Neural cell (in vitro differentiated cells): ENCODE data around the gene ZNF784. TPM values are rescaled to one million over a fixed set of nuclear protein-coding genes. Genes with fewer than 3 reads are reported as not detected.

ENCODE experiments used
- H2AFZ ChIP-seq: fragments of 200-600, 300-800 bp; sonication (generic), shearing (Covaris generic); 2 replicates; pipeline ENCODE4 v1.6.0; 2014; ENCODE audit warnings: low read depth, mild to moderate bottlenecking, antibody characterized with exemption, low read length, moderate library complexity
- H3F3A ChIP-seq: fragments of 200-600 bp; shearing (Covaris generic); 2 replicates; pipeline ENCODE4 v1.6.1; 2016; ENCODE audit warnings: mild to moderate bottlenecking, moderate library complexity, mixed read lengths, antibody characterized with exemption, low read length; ENCODE audit not compliant: insufficient read depth, poor library complexity, severe bottlenecking
- H3K27ac ChIP-seq: fragments of 200-600, 300-800 bp; sonication (generic), shearing (Covaris generic); 2 replicates; pipeline ENCODE4 v1.5.1; 2014; ENCODE audit warnings: mild to moderate bottlenecking, low read length, moderate library complexity
- H3K27me3 ChIP-seq: fragments of 300-800, 200-600 bp; sonication (generic), shearing (Covaris generic); 2 replicates; pipeline ENCODE4 v1.6.0; 2014; ENCODE audit warnings: mild to moderate bottlenecking, low read depth, low read length, moderate library complexity; ENCODE audit not compliant: insufficient read depth
- H3K36me3 ChIP-seq: fragments of 300-800, 200-600 bp; sonication (generic), shearing (Covaris generic); 2 replicates; pipeline ENCODE4 v1.5.1; 2014; ENCODE audit warnings: mild to moderate bottlenecking, antibody characterized with exemption, low read length, moderate library complexity; ENCODE audit not compliant: insufficient read depth
- H3K4me2 ChIP-seq: fragments of 300-800, 200-600 bp; sonication (generic), shearing (Covaris generic); 2 replicates; pipeline ENCODE4 v1.6.0; 2014; ENCODE audit warnings: mild to moderate bottlenecking, low read length
- H3K4me3 ChIP-seq: fragments of 300-800, 200-600 bp; sonication (generic), shearing (Covaris generic); 2 replicates; pipeline ENCODE4 v1.5.1; 2014; ENCODE audit warnings: mild to moderate bottlenecking, low read length, moderate library complexity
- H3K79me2 ChIP-seq: fragments of 200-600 bp; shearing (Covaris generic); replicated peaks from 2 replicates; pipeline ENCODE4 v1.6.0; 2014; ENCODE audit warnings: mild to moderate bottlenecking, low read length, moderate library complexity; ENCODE audit not compliant: insufficient read depth
- H3K9ac ChIP-seq: fragments of 300-800, 200-600 bp; sonication (generic), shearing (Covaris generic); 2 replicates; pipeline ENCODE4 v1.6.1; 2016; ENCODE audit warnings: mild to moderate bottlenecking, low read length, mixed read lengths
- H3K9me2 ChIP-seq: fragments of 200-600 bp; shearing (Covaris generic); 2 replicates; pipeline ENCODE4 v1.6.1; 2016; ENCODE audit warnings: mild to moderate bottlenecking, low read length, mixed read lengths; ENCODE audit not compliant: insufficient read depth
- H3K9me3 ChIP-seq: fragments of 200-600, 300-800 bp; sonication (generic), shearing (Covaris generic); 2 replicates; pipeline ENCODE4 v1.6.1; 2016; ENCODE audit warnings: mild to moderate bottlenecking, mixed run types, low read length, moderate library complexity, mixed read lengths
- H4K20me1 ChIP-seq: fragments of 200-600 bp; shearing (Covaris generic); 2 replicates; pipeline ENCODE4 v1.6.1; 2016; ENCODE audit warnings: mild to moderate bottlenecking, mixed run types; ENCODE audit not compliant: insufficient read depth
- EP300 ChIP-seq: fragments of 450-650 bp; conservative IDR thresholded peaks from 2 replicates; pipeline ENCODE4 v1.6.1; 2014; ENCODE audit warnings: antibody characterized with exemption, mild to moderate bottlenecking, moderate library complexity; ENCODE audit not compliant: poor library complexity, severe bottlenecking
- EZH2 ChIP-seq: fragments of 200-600, 300-800 bp; shearing (Covaris generic), sonication (generic); IDR thresholded peaks from 2 replicates; pipeline ENCODE4 v1.6.1; 2014; ENCODE audit warnings: antibody characterized with exemption, low read length, borderline replicate concordance, mild to moderate bottlenecking; ENCODE audit not compliant: insufficient read depth, poor library complexity, severe bottlenecking
- MXI1 ChIP-seq: fragments of 450-650 bp; conservative IDR thresholded peaks from 2 replicates; pipeline ENCODE4 v1.6.1; 2014; ENCODE audit warnings: antibody characterized with exemption, mild to moderate bottlenecking; ENCODE audit not compliant: poor library complexity, severe bottlenecking
- POLR2AphosphoS5 ChIP-seq: IDR thresholded peaks from 2 replicates; pipeline ENCODE4 v1.6.1; 2012
- RAD21 ChIP-seq: fragments of 450-650 bp; conservative IDR thresholded peaks from 2 replicates; pipeline ENCODE4 v1.6.1; 2014; ENCODE audit warnings: antibody characterized with exemption, mild to moderate bottlenecking, moderate library complexity
- REST ChIP-seq: IDR thresholded peaks from 2 replicates; pipeline ENCODE4 v1.6.1; 2012; ENCODE audit warnings: borderline replicate concordance
- SMC3 ChIP-seq: fragments of 450-650 bp; conservative IDR thresholded peaks from 2 replicates; pipeline ENCODE4 v1.6.1; 2014; ENCODE audit warnings: antibody characterized with exemption, mild to moderate bottlenecking, moderate library complexity; ENCODE audit not compliant: poor library complexity
- TAF1 ChIP-seq: IDR thresholded peaks from 2 replicates; pipeline ENCODE4 v1.6.1; 2012; ENCODE audit warnings: low read depth
- polyA plus RNA-seq: library from polyadenylated mRNA; depleted of rRNA; stranded (reverse); fragments of >200 nt; gene quantifications from 2 replicates; pipeline ENCODE4 v1.2.3, GENCODE V29; 2014
- TF ChIP-seq, protein P1 (sequence below): fragments of 450-650 bp; IDR thresholded peaks from 2 replicates; pipeline ENCODE4 v1.5.1; 2014; ENCODE audit warnings: antibody characterized with exemption, mild to moderate bottlenecking, moderate library complexity; ENCODE audit not compliant: poor library complexity, severe bottlenecking

Gene ZNF784
- polyA plus RNA-seq, 1 donor from 2014 or later, result 10.3 TPM

GRCh38 chr19:55640577-55641425 is 16.4 kb upstream of the ZNF784 start, which contains the start of gene ZNF580:
ZNF580 (plus strand) TSS chr19:55641002; CDS start chr19:55642509, 1,507 bp downstream.
- H3K79me2 ChIP-seq, result peaks cover 36% of the 10 kb centered on the region
- H3F3A ChIP-seq, result no peaks in the 10 kb centered on the region
- H3K36me3 ChIP-seq, result no peaks in the 10 kb centered on the region
- no peaks in the 10 kb centered on the region for H3K27me3 ChIP-seq
- H2AFZ ChIP-seq, result peak within 1 kb of the TSS; percentile 45
- H3K4me2 ChIP-seq, result peak within 1 kb of the TSS; percentile 91
- no peaks in the 10 kb centered on the region for H3K9me2 ChIP-seq
- peak within 1 kb of the TSS; percentile 88 for H3K9ac ChIP-seq
- H3K4me3 ChIP-seq, result peak within 1 kb of the TSS; percentile 78
- H3K27ac ChIP-seq, result peak within 1 kb of the TSS; percentile 64
- TF ChIP-seq SMC3 (no peak), RAD21 (no peak), EZH2 (no peak), POLR2AphosphoS5 (no peak), MXI1 (no peak), REST (no peak), EP300 (no peak), TAF1 (no peak)
- TF ChIP-seq, protein P1, sequence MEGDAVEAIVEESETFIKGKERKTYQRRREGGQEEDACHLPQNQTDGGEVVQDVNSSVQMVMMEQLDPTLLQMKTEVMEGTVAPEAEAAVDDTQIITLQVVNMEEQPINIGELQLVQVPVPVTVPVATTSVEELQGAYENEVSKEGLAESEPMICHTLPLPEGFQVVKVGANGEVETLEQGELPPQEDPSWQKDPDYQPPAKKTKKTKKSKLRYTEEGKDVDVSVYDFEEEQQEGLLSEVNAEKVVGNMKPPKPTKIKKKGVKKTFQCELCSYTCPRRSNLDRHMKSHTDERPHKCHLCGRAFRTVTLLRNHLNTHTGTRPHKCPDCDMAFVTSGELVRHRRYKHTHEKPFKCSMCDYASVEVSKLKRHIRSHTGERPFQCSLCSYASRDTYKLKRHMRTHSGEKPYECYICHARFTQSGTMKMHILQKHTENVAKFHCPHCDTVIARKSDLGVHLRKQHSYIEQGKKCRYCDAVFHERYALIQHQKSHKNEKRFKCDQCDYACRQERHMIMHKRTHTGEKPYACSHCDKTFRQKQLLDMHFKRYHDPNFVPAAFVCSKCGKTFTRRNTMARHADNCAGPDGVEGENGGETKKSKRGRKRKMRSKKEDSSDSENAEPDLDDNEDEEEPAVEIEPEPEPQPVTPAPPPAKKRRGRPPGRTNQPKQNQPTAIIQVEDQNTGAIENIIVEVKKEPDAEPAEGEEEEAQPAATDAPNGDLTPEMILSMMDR, result no peak
- H3K9me3 ChIP-seq, result no peaks in the 10 kb centered on the region
- H4K20me1 ChIP-seq, result no peaks in the 10 kb centered on the region

DNA sequence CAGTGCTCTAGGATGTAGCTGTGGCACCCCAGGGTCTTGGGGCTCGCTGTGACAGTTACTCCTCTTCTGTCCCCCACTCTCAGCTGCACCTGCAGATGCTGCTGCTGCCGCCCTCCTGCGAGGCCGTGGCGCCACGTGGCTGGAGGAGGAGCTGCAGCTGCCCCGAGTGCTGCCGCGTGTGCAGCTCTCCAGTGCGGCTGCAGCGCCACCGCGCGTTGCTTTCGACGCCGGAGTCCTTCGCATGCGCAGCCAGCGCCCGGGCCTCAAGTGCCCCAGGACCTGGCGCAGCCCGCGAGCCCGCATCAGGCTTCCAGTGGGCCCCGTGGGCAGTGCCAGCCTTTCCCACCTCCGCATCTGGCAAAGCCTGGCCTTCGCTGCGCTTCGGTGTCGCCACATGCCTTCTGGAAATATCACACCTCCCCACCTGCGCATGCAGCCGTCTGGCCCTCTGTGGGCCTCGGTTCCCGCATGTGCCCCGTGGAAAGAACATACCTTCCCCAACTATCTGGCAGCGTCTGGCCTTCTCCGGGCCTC is 15.7 kb upstream of the ZNF784 start:
- H3K27ac ChIP-seq, result peak overlapping the region; percentile 62

More for the DNA sequence above, 15.7 kb upstream of the ZNF784 start:
- H3K79me2 ChIP-seq, result peaks cover 43% of the 10 kb centered on the region
- H4K20me1 ChIP-seq, result no peaks in the 10 kb centered on the region
- peak overlapping the region; percentile 88 for H3K9ac ChIP-seq
- no peaks in the 10 kb centered on the region for H3K9me2 ChIP-seq
- H3K27me3 ChIP-seq, result no peaks in the 10 kb centered on the region
- peak overlapping the region; percentile 45 for H2AFZ ChIP-seq
- no peak for TF ChIP-seq EP300
- H3K4me3 ChIP-seq, result peak overlapping the region; percentile 78
- H3K9me3 ChIP-seq, result no peaks in the 10 kb centered on the region
- H3K4me2 ChIP-seq, result peak overlapping the region; percentile 86
- H3F3A ChIP-seq, result no peaks in the 10 kb centered on the region
- no peaks in the 10 kb centered on the region for H3K36me3 ChIP-seq
